Measurements from ENCODE around the gene STIM1.
"Not testable (repeated sequence)": the region's sequence is repeated elsewhere in the genome, so short reads cannot be mapped to it uniquely, and the experiment has no call there.

STIM1 gene

DNA sequence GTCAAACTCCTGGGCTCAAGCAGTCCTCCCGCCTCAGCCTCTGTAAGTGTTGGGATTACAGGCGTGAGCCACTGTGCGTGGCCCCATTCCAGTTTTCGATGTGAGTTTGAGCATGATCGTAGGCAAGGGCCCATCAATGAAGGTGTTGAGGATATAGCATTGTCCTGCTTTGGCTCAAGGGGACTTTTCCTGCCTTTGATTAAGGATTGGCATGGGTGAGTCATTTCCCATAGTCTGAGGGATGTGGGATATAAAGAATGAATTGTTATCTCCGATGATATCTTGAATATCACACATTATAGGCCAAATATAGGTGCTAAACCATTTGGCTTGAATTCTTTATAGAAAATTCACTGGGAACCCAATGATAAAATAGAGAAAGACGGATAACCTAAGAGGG lies 30.4 kb downstream of the STIM1 start:
- no peak for DNase-seq (ENCODE audit: low spot score)

DNA sequence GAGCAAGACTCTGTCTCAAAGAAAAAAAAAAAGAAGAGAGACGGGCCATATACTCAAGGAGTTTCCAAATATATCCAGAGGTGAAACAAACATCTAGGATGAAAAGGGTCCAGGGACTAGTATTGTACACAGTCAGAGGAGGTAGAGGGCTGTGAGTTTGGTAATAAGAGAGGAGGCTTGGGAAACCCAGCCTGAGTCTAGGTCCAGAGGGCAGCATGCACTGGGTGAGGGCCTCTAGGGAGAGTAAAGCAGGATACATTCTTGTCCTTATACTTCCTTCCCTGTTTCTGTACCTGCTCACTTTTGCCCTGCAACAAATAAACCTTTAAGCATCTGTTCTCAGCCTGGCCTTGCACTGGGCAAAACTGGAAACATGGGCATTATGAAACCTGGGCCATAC lies 31.5 kb downstream of the STIM1 start:
- no peak for DNase-seq (ENCODE audit: low spot score)

DNA sequence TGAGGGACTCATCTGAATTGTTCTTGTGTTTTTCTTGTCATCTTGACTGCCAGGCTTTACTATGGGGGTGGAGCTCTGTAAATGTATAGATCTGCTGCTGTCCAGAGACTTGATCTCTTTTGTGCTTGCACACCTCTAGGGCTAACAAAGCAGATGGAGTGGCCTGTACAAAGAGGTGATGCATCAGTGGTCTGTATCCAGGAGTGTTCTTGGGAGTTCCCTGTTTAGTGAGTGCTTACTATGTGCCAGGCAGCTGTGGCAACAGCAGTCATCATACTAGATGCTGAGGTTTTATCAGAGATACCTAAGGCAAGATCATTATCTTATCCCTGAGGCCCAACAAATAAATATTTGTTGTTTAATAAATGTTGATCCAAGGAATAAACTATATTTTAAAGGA lies 33.4 kb downstream of the STIM1 start:
- no peak for DNase-seq (ENCODE audit: low spot score)

DNA sequence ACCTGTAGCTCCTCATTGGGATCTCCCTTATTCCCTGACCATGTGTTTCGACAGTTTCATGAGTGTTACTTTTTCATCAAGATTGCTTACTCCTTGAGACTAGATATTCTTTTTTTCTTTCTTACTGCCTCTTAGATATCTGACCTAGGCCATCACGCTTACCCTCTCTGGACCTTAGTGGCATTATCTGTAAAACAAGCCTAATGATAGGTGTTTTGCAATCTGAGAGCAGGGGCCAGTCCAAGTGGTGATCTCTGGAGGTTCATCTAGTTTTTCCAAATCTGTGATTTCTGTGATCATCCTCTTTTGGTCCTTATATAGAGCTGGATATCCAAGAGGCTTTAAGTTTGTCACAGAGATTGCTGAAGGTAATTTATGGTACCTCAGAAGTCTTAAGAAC lies 34.5 kb downstream of the STIM1 start:
- no peak for DNase-seq (ENCODE audit: low spot score)

DNA sequence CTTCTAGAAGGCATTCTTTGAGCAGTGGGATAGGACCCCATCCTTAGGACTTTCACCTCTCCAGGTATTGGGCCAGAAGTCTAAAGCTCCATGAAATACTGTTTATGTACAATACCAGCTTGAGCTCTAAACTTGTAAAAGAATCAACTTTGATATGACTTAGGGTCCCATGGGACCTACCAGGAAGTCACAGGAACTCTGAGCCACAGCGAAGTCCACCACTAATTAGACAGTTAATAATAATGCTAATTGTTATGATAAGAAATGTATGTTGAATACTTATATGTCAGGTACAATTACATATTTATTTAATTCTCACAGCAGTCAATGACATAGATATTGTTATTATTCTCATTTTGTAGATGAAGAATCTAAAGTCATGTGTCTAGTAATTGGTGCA lies 35.3 kb downstream of the STIM1 start:
- no peak for DNase-seq (ENCODE audit: low spot score)

DNA sequence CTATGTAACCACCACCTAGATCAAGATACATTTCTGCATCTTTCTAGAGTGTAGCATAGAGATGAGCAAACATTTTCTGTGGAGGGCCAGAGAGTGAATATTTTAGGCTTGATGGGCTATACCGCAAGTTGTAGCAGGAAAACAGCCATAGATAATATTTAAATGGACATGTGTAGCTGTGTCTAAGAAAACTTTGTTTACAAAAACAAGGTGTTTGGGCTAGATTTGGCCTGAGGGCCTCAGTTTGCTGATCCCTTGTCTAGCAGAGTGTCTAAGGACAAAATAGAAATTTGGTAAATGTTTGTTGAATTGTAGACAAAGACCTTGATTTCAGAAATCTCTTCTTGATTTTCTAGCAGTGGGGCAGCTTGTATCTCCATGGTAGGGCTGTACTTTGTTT lies 36.3 kb downstream of the STIM1 start:
- DNase-seq (ENCODE audit: low spot score): no peak

DNA sequence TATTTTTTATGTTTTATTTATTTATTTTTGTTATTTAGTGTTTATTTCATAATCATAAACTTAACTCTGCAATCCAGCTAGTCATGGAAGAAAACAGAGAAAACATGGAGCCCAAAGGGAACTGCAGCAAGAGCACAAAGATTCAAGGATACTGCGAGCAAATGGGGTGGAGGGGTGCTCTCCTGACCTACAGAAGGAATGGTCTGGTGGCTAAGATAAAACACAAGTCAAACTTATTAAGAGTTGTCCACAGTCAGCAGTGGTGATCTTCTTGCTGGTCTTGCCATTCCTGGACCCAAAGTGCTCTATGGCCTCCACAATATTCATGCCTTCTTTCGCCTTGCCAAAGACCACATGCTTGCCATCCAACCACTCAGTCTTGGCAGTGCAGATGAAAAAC lies 36.7 kb downstream of the STIM1 start:
- DNase-seq (ENCODE audit: low spot score): no peak

DNA sequence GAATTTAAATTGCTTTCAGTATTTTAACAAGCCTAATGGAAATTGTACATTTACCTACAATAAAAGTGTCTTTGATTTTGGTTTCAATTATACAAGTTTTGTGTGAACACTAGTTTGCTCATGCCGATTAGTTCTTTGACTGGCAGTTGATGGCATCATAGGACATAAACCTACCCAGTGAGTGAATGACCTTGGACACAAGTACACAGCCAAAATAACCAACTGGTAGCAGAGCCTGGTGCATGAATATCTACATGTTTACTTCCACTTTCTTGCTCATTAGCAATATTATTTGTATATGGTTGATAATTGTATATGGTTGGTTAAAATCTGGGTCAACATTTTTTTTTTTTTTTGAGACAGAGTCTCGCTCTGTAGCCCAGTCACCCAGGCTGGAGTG lies 37.8 kb downstream of the STIM1 start:
- no peak for DNase-seq (ENCODE audit: low spot score)

DNA sequence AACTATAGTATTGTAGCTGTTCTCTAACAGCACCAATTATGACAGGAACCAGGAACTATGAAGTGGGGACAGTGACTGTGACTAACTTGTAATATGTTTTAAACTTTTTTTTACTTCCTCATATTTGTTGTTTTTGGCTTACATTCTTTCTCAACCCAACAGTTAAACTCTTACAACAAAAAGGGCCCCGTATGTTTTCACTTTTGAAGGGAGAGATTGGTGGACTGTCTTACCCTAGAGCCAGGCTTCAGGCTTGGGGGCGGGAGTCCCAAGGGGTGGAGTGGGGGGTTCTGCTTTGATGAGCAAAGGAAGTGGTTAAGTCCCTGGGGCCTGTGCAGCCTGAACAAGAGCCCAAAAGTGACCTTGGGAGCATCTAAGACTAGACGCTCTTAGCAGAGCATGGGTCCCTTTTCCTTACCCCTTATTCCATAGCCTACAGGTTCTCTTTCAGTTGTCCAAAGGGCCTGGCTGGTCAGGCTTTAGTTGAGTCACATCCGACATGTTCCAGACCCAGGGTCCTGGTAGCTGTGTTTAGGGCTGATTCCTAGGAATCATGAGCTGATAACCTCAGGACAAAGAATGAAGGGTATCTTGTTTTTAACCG lies 38.8 kb downstream of the STIM1 start:
- peak; percentile 67 for DNase-seq (ENCODE audit: low spot score)

DNA sequence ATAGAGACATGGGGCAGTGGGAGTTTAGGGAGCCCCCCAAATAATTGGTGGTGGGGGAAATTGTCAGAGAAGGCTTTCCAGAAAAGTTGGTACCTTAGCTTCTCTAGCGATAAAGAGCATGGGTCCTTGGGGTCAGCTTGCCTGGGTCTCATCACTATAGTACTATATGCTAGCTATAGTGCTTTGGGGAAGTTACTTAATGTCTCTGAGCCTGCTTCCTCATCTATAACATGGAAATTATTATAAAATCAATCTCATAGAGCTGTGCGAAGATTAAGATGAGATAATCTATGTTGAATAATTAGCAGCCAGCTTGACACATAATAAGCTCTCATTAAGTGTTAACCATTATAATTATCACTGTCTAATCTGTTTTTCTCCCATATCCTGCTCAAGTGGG lies 41.2 kb downstream of the STIM1 start:
- DNase-seq (ENCODE audit: low spot score): no peak

DNA sequence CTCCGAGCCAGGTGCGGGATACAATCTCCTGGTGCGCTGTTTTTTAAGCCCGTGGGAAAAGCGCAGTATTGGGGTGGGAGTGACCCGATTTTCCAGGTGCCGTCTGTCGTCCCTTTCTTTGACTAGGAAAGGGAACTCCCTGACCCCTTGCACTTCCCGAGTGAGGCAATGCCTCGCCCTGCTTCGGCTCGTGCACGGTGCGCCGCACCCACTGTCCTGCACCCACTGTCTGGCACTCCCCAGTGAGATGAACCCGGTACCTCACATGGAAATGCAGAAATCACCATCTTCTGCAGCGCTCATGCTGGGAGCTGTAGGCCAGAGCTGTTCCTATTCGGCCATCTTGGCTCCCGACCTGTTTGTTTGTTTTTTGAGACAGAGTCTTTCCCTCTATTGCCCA lies 44.8 kb downstream of the STIM1 start:
- not testable (repeated sequence) for DNase-seq (ENCODE audit: low spot score)

DNA sequence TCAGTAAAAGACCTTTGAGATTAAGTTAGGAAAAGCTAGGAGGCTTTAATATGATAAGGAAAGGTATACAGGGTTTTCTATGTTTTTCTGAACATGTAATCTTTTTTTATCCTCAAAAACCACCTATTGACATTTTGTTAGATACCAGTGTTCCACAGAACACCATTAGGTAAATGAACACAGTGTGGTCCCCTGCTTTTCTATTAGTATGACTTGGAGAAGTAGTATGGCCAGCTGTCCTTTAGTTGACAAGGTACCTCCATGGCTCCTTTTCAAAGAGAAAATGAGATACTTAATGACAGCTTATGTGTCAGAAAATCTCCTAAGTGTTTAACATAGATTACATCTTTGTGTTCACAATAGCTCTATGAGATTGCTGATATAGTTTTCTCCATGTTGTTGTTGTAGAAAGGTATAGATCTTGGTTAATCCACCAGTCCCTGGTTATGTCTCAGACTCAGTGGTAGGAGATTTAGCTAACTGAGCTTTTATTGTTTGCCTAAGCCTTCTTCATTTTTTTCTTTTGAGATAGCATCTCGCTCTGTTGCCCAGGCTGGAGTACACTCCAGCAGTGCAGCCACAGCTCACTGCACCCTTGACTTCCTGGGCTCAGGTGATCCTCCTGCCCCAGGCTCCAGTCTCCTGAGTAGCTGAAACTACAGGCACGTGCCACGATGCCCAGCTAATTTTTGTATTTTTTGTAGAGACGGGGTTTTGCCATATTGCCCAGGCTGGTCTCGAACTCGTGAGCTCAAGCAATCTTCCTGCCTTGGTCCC lies 46.0 kb downstream of the STIM1 start:
- peak; percentile 57 for DNase-seq (ENCODE audit: low spot score)

DNA sequence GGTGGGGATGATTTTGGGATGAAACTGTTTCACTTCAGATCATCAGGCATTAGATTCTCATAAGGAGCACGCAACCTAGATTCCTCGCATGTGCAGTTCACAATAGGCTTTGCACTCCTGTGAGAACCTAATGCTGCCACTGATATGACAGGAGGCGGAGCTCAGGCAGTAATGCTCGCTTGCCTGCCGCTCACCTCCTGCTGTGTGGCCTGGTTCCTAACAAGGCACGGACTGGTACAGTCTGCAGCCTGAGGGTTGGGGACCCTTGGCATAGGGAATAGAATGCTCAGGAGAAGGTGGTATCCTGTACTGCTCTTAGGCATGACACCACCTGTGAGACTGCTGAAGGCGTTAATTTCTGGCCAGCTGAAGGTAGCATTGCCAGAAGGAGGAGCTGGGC lies 47.0 kb downstream of the STIM1 start:
- DNase-seq (ENCODE audit: low spot score): no peak

DNA sequence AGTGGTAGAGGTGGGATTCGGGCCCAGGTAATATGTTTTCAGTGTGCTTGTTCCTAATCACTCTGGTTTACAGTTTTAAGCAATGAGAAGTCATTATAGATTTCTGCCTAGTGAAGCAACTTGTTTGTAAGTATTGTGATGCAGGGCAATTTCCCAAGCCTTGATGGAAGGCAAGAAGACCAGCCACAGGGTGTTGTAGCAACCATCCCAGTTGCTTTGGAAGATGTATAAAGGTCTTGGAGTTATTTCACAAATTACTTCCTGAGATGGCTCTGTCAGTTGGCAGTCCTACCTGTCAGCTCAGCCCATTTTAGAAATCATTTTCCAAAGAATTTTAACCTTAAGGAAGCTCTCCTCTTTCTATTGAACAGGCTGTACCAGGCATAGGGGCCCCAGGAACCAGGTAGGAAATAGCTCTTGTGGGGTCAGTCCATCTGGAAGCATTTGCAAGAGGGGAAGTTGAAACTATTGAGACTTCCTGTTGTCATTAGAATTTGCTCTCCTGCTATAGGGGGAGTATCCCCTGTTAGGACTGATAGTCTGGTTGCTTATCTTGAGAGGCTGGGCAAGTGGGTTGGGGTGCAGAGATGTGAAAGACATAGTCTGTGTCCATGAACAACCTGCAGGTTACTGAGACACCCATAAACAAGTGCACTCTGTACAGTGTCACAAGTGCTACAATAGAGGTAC lies 47.9 kb downstream of the STIM1 start:
- no peak for DNase-seq (ENCODE audit: low spot score)

DNA sequence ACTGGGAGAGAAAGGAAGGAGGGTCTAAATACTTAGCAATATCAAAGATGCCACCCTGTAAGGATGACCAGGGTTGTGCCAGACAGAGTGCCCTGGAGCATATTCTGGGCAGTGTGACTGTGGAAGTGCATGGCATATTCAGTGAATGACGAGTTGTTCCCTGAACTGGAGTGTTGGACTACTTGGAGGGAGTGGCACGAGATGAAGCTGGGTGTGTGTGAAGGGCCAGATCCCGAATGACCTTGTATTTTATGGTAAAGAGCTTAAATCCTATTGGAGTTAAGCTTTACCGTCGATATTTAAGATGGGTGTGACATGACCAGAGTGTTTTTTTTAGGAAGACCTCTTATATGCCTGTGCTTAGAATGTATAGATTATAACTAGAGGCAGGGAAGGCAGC lies 48.8 kb downstream of the STIM1 start:
- peak; percentile 30 for DNase-seq (ENCODE audit: low spot score)

DNA sequence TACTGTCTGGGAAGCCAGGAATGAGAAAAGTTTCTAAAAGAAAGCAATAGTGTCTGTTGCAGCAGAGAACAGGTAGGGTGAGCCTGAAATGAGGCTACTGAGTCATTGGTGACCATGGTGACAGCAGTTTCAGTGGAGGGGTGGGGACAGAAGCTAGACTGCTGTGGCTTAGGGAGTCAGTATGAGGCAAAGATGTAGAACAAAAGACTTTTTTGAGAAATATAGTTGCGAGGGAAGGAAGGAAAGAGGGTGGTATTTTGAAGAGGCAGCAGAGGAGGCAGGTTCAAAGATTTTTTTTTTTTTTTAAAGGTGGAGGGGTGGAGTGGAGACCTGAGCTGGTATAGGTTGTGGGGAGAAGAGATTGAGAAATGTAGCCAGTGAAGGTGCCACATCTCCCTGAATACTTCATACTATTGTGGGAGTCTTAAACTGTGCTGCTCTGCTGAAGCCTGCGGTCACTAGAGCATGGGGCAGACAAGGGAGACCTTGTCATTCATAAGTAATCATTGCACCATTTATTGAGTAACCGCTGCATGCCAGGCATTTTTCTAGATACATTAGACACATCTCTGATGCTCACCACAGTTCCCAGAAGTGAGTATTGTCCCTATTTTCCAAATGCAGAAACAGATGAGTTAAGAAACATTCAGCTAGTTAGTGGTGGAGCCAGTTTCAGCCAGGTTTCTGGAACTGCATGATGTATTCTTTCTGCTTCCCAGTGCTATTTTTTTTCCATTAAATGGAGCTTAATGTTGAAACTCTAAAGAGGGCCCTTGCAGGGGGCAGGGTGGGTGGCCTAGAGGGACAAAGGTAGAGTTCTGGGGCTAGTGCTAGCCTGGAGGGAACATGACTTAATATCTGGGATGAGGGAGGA lies 49.9 kb downstream of the STIM1 start:
- DNase-seq (ENCODE audit: low spot score): peak; percentile 98

DNA sequence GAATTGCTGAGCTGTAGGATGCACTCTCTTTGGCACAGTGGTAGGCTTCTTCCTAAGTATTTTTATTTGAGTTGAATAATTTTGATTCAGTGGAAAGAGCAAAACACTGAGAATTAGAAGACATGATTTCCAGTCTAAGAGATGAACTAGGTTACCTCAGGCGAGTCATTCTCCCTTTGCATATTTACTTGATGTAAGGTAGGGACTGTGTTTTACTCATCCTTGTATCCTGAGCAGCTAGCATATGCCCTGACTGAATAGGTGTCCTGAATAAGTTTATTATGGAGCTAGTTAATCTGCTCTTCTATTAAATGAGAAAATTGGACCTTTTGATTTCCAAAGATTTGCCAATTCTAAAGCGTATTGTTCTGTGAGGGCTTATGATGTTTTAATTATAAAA lies 50.7 kb downstream of the STIM1 start:
- peak; percentile 76 for DNase-seq (ENCODE audit: low spot score)

DNA sequence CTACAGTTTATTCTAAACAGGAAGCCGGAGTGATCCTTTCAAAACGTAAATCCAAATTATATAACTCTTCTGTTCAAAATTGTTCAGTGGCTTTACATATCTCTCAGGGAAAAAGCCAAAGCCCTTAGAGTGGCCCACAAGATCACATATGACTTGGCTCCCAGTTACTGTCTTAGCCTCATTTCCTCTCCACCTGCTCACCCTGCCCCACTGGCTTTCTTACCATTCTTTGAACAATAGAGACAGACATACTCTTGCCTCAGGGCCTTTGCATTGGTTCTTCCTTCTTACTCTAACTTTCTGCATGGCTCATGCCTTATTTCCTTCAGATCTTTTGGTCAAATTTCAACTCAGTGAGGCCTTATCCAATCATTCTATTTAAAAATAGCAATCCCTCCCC lies 52.1 kb downstream of the STIM1 start:
- no peak for DNase-seq (ENCODE audit: low spot score)

DNA sequence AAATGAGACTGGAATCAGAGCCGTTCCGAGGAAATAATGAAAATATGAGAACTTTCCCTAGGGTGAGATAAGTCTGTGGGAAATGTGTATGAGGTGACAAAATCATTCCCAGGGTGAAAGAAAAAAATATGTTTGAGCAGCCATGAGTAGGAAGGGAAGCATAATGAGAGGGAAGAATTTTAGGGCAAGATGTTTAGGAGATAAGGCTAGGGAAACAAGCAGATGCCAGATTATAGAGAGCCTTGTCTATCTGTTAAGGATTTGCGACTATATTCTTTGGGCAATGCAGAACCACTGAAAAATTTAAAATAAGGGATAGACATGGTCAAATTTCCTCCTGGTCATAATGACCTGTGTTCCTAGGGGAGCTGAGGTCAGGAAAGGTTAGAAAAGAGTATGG lies 54.4 kb downstream of the STIM1 start:
- DNase-seq (ENCODE audit: low spot score): no peak

DNA sequence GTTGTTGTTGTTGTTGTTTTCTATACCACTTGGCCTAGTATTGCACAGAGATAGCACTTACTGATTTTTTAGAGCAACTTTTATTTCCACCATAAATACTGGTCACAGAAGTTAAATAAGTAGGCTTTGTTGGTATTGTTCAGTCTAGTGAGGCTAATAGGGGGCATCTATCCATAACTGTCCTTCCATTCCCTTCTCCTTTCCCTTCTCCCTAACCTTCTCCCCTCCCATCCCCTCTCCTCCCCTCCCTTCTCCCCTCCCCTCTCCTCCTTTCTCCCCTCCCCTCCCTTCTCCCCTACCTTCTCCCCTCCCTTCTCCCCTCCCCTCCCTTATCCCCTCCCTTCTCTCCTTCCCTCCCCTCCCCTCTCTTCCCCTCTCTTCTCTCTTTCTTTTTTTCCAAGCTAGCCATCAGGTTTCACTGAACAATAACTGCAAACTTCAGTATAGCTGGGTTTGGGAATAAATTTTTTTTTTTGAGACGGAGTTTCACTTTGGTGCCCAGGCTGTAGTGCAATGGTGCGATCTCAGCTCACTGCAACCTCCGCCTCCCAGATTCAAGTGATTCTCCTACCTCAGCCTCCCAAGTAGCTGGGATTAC lies 56.5 kb downstream of the STIM1 start:
- no peak for DNase-seq (ENCODE audit: low spot score)

DNA sequence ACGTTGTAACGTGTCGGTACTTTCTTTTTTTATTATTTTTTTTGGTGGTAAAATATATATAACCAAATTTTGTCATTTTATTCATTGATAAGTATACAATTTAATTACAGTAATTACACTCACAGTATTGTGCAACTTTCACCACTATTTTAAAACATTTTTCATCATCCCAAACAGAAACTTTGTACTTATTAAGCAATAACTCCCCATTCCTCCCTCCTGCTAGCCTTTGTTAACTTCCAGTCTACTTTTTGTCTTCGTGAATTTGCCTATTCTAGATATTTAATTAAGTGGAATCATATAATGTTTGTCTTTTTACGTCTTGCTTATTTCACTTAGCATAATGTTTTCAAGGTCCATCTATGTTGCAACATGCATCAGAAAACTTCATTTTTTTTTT lies 58.5 kb downstream of the STIM1 start:
- DNase-seq (ENCODE audit: low spot score): no peak

DNA sequence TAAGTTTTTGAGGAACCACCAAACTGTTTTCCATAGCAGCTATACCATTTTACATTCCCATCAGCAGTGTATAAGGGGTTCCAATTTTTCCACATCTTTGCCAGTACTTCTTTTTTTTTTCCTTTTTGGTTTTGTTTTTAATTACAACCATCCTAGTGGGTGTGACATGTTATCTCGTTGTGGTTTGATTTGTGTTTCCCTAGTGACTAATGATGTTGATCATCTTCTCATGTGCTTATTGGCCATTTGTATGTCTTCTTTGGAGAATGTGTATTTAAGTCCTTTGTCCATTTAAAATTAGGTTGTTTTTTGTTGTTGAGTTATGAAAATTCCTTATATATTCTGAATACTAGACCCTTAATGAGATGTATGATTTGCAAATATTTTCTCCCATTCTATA lies 59.3 kb downstream of the STIM1 start:
- DNase-seq (ENCODE audit: low spot score): no peak
